MCF 10A (cell line): ENCODE measurements around the gene BCAR3. TPM values are rescaled to one million over a fixed set of nuclear protein-coding genes. Genes with fewer than 3 reads are reported as not detected.

Experiments used
- BruUV-seq: library from RNA; stranded (reverse); fragments of 400-500 nt; replicated peaks from 2 replicates; lab custom pipeline; 2021; lab: Mats Ljungman, UMichigan
- CTCF ChIA-PET: fragments of 300-600 bp; sonication (Branson Sonifier 250); formaldehyde crosslinking; extraction: SDS; loops from one replicate; lab custom pipeline; 2021; ENCODE audit warnings: antibody characterized with exemption, inconsistent platforms; lab: Yijun Ruan, JAX
- POLR2A ChIA-PET: fragments of 300-600, 350-650 bp; sonication (Branson Sonifier 250); formaldehyde crosslinking; extraction: SDS; loops from one replicate; lab custom pipeline; 2020; ENCODE audit warnings: antibody characterized with exemption, inconsistent platforms; lab: Yijun Ruan, JAX
- DNase-seq: peaks from one replicate; pipeline ENCODE4 v3.0.0-alpha.2; 2018; ENCODE audit not compliant: unreplicated experiment
- H3K27ac Mint-ChIP-seq: one replicate; pipeline ENCODE4 v1.8.0; 2022; ENCODE audit warnings: mild to moderate bottlenecking, low read depth, mixed read lengths; ENCODE audit not compliant: unreplicated experiment
- H3K27me3 Mint-ChIP-seq: one replicate; pipeline ENCODE4 v1.8.0; 2022; ENCODE audit warnings: mixed read lengths; ENCODE audit not compliant: insufficient read depth, unreplicated experiment
- H3K36me3 Mint-ChIP-seq: one replicate; pipeline ENCODE4 v1.8.0; 2022; ENCODE audit warnings: mild to moderate bottlenecking, moderate library complexity, mixed read lengths; ENCODE audit not compliant: insufficient read depth, unreplicated experiment
- H3K4me1 Mint-ChIP-seq: one replicate; pipeline ENCODE4 v1.8.0; 2022; ENCODE audit warnings: mixed read lengths; ENCODE audit not compliant: insufficient read depth, unreplicated experiment
- H3K4me3 Mint-ChIP-seq: one replicate; pipeline ENCODE4 v1.8.0; 2022; ENCODE audit warnings: mild to moderate bottlenecking, moderate library complexity, mixed read lengths; ENCODE audit not compliant: unreplicated experiment
- H3K9me3 Mint-ChIP-seq: one replicate; pipeline ENCODE4 v1.8.0; 2022; ENCODE audit warnings: mixed read lengths; ENCODE audit not compliant: unreplicated experiment
- intact Hi-C: fragments of 100-400 bp; cut with micrococcal nuclease; formaldehyde crosslinking; loops from 2 replicates; pipeline ENCODE4 v1.14.1; 2022
- total RNA-seq: library from RNA; stranded (reverse); gene quantifications from 2 replicates; pipeline ENCODE4 v1.2.3, GENCODE V29; 2022
- TF ChIP-seq, protein P1 (sequence below): fragments of 200-600 bp; IDR thresholded peaks from one replicate; pipeline ENCODE4 v1.8.0; 2022; ENCODE audit warnings: antibody characterized with exemption, mild to moderate bottlenecking; ENCODE audit not compliant: unreplicated experiment

Gene BCAR3
- total RNA-seq, 1 experiment from 2014 or later = 130 TPM

DNA sequence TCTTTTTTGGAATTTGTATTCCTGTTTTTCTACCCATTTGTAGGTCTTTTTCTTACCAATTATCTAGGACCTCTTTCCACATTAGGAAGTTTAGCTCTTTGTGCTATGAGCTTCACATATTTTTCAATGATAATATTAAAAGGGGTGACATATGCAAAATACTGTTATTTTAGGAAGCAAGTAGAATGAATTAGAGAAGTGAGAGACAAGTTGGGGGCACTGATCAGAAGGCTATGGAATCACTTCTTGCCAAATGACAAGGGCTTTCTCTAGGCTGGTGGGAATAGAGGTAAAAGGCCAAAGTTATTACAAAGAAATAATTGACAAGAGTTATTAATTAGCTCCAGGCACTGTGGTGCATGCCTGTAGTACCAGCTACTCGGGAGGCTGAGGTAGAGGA is 4.3 kb upstream of the BCAR3 start:
- TF ChIP-seq, protein P1, sequence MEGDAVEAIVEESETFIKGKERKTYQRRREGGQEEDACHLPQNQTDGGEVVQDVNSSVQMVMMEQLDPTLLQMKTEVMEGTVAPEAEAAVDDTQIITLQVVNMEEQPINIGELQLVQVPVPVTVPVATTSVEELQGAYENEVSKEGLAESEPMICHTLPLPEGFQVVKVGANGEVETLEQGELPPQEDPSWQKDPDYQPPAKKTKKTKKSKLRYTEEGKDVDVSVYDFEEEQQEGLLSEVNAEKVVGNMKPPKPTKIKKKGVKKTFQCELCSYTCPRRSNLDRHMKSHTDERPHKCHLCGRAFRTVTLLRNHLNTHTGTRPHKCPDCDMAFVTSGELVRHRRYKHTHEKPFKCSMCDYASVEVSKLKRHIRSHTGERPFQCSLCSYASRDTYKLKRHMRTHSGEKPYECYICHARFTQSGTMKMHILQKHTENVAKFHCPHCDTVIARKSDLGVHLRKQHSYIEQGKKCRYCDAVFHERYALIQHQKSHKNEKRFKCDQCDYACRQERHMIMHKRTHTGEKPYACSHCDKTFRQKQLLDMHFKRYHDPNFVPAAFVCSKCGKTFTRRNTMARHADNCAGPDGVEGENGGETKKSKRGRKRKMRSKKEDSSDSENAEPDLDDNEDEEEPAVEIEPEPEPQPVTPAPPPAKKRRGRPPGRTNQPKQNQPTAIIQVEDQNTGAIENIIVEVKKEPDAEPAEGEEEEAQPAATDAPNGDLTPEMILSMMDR = no peak
- POLR2A ChIA-PET = interaction anchor here (0.7 to 3.1 kb wide), 6 partner anchors 17 to 128 kb away, joined by 3 to 11 read pairs (median 4); no protein-coding TSS in a partner anchor
- intact Hi-C loops = no loop called here

DNA sequence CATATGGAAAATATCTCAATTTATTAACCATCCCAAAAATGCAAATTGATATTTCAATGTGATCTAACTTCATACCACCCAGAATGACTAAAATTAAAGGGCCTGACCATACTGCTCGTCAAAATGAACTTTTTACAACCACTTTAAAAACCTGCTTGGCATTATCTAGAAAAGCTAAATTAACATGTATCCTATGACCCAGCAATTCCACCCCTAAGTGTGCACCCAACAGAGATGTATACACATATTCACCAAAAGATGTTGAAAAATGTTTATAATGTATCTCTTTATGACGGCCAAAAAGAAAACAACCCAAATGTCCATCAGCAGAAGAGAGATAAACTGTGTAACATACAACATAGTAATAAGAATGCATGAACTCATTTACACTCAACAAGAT is 1.6 kb upstream of the BCAR3 start:
- intact Hi-C loops = no loop called here

More for the DNA sequence above, 4.3 kb upstream of the BCAR3 start:
- no peak overlapping the region for H3K4me3 Mint-ChIP-seq
- no peaks in the 10 kb centered on the region for H3K27me3 Mint-ChIP-seq
- no peak overlapping the region for H3K27ac Mint-ChIP-seq
- no peaks in the 10 kb centered on the region for H3K4me1 Mint-ChIP-seq
- BruUV-seq = no TSS peak
- H3K9me3 Mint-ChIP-seq = no peaks in the 10 kb centered on the region
- DNase-seq = no peak
- CTCF ChIA-PET = interaction anchor here (0.7 to 3.7 kb wide), 7 partner anchors 8 to 239 kb away, joined by 3 to 14 read pairs (median 3); no protein-coding TSS in a partner anchor
- H3K36me3 Mint-ChIP-seq = peaks cover 5% of the 10 kb centered on the region

DNA sequence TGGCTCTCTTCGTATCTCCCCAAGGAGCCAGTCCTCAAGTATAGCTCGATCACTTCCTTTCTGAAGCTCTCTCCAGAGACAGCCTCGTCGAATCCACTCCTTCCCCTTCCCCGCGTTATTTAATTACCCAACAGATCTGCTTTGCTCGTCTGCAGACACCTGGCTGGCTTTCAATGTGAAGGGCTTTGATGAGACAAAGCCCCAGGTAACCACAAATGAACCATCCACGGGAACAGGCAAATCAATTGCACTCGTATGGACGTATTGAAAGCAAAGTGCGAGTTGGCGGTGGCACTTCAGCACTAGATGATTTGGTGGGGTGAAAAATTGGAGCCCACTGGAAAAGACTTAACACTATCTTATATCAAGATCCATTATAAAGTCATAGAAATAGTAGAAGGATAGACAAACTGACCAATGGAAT is 364 bp upstream of the BCAR3 start:
- peaks cover 28% of the 10 kb centered on the region for H3K4me1 Mint-ChIP-seq
- no peak for DNase-seq
- CTCF ChIA-PET = interaction anchor here (0.6 to 2.6 kb wide), 24 partner anchors 10 to 679 kb away, joined by 3 to 12 read pairs (median 4); no protein-coding TSS in a partner anchor
- H3K27me3 Mint-ChIP-seq = no peaks in the 10 kb centered on the region
- BruUV-seq = TSS peak; percentile 74
- peak overlapping the region; percentile 86 for H3K4me3 Mint-ChIP-seq
- peak overlapping the region; percentile 94 for H3K27ac Mint-ChIP-seq
- H3K9me3 Mint-ChIP-seq = no peaks in the 10 kb centered on the region
- H3K36me3 Mint-ChIP-seq = peaks cover 13% of the 10 kb centered on the region
- intact Hi-C loops = loop anchor here (1.0 to 2.0 kb wide), 3 partner anchors 57 to 239 kb away; no protein-coding TSS in a partner anchor
- TF ChIP-seq, protein P1 = no peak
- POLR2A ChIA-PET = interaction anchor here (0.6 to 7.7 kb wide), 18 partner anchors 10 to 357 kb away, joined by 3 to 117 read pairs (median 8); no protein-coding TSS in a partner anchor

More for the DNA sequence above, 1.6 kb upstream of the BCAR3 start:
- H3K27ac Mint-ChIP-seq = no peak overlapping the region
- peaks cover 21% of the 10 kb centered on the region for H3K4me1 Mint-ChIP-seq
- CTCF ChIA-PET = interaction anchor here (0.6 to 2.2 kb wide), 4 partner anchors 9 to 157 kb away, joined by 4 to 12 read pairs (median 4); no protein-coding TSS in a partner anchor
- POLR2A ChIA-PET = interaction anchor here (1.2 to 7.7 kb wide), 9 partner anchors 9 to 358 kb away, joined by 3 to 117 read pairs (median 44); no protein-coding TSS in a partner anchor
- no peaks in the 10 kb centered on the region for H3K27me3 Mint-ChIP-seq
- TF ChIP-seq, protein P1 = no peak
- peaks cover 5% of the 10 kb centered on the region for H3K36me3 Mint-ChIP-seq
- H3K4me3 Mint-ChIP-seq = peak overlapping the region; percentile 16
- BruUV-seq = no TSS peak
- no peak for DNase-seq
- no peaks in the 10 kb centered on the region for H3K9me3 Mint-ChIP-seq

DNA sequence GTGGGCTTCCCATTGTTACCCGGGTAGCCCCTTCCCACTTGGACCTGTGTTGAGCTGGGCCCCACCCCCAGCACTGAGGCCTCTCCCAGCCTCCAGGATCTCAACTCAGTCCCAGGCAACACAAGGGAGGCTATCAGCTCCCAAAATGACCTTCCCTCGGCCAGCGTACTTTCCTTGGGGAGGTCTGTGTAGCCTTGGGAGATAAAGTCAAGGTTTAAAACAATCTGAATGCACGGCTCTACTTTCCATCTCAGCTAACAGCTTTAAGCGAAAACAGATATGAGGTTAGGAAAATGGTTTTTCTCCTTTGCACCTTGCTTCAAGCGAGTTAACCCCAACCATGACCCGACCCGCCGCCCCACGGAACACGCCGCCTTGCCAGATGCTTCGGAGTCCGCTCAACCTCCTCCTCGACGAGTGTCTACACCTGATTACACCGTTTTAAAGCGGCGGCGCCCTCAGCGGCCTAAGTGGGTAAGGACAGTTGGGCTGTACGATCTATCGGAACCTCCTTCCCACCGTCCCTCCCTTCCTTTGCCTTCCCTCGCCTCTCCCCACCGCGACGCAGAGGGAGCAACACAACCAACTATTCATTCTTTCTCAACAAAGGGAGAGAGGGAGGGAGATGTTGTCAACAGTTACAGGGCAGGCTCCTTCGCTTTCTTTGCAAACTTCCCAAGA is 1.1 kb downstream of the BCAR3 start:
- Mint-ChIP-seq H3K27me3 (no peaks in the 10 kb centered on the region), H3K27ac (peak overlapping the region; percentile 81), H3K4me3 (peak overlapping the region; percentile 86), H3K36me3 (peaks cover 20% of the 10 kb centered on the region), H3K9me3 (no peaks in the 10 kb centered on the region), H3K4me1 (peaks cover 43% of the 10 kb centered on the region)
- BruUV-seq = no TSS peak
- peak; percentile 91 for DNase-seq
- TF ChIP-seq, protein P1 = peak; percentile 48
- ChIA-PET POLR2A (interaction anchor here (0.5 to 7.7 kb wide), 22 partner anchors 11 to 238 kb away, joined by 3 to 117 read pairs (median 4); no protein-coding TSS in a partner anchor), CTCF (interaction anchor here (0.5 to 4.0 kb wide), 22 partner anchors 9 to 243 kb away, joined by 3 to 28 read pairs (median 4); no protein-coding TSS in a partner anchor)
- intact Hi-C loops = loop anchor here (1.0 to 2.0 kb wide), 5 partner anchors 51 to 238 kb away; no protein-coding TSS in a partner anchor
